Activated T-helper 9 cell treated with anti-CD3 and anti-CD28 coated beads, Interleukin-2, amount 50 U/mL, for 16 hours (primary cell): ENCODE results near the gene ERC2.

Experiments
- DNase-seq: peaks from one replicate; pipeline ENCODE4 v3.0.0-alpha.2; 2020; ENCODE audit warnings: low read depth

ERC2 gene

DNA sequence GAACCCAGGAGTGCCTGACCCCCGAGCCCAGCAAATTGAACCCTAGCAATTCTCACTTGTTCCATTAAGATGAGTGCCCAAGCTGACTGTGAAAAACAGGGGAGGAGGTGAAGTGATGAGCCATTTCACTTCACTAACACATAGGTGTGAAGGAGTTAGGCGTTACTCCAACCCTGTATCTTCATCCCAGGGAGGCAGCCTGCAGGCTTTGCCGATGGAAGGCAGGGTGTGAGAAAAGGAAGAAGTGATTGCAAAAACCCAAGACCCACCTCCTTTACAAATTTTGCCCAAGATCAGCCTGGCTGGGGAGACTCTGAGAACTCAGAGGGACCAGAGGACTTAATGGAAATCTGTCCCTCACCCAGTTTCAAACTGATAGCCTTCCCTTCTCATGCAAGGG, 851.5 kb downstream of the ERC2 start:
- DNase-seq = no peak

DNA sequence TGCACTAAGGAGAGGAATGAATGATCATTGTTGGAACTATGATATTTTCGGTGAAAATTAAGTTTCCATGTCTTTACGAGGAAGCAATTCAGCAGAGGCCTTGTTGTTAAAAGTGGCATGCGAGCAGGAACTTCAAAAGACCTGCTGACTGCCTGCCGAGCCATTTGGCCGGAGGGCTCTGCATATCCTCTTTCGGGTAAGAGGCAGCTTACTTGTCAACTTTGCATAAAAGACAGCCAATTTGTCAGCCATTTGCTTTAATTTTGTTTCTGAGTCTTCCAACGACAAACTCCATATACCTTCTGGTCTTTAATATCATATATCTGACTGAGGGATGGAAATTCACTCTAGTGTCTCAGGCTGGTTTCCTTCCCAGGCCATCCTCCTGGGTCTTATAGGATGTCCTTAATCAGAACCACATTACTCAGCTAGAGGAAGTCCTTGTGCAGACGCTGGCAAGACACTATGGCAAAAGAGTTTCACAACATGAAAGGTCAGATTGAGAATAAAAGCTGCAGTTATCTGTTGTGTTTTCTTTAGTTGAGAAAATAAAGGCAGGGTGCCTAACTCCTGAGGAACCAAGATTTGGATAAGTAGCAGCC, 852.5 kb downstream of the ERC2 start:
- no peak for DNase-seq

DNA sequence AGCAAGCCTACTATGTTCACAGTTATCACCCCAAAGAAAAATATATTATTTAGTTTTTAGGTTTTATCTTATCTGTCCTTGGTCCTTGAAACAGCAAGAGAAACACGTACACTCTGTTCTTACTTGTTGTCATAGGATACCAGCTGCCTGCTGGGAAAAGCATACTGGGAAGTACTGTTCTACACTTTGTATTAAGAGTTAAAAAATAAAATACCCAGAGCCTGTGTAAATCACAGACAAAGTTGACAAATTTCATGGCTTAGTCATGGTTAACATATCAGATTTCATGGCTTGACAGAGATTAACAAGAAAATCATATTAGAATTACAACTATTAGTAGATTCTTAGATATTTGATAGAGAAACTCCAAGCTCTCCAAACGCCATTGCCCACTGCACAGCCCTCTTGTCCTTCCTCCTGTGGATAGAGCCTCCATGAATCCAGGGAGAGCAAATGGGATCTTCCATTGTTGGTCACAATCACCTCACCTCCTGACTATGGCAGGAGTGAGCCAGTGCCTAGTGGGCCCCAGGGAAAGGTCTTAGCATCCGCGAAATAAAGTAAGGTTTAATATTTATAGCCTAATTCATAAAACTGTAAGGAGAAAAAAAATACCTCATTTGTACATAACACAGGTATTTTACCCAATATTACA, 853.1 kb downstream of the ERC2 start:
- no peak for DNase-seq

DNA sequence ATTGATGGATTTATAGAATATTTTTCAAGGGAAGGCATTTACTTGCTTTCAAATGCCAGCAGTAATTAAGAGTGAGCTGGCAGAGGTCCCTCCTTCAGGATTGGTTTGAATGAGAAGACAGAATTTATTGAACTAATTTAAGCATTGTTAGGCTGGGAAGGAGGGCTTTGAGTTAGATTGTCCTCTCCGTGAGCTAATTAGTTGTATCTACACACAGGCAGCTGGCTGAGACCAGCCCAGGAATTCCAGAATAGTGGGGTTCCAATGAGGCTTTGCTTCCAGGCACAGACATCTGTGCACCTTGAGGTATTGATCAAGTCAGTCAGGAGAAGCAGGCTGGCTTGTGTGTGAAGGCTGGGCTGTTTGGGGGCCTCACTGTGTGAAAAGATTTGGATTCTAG, 857.1 kb downstream of the ERC2 start:
- no peak for DNase-seq

GRCh38 chr3:55609230-55609827, 858.9 kb downstream of the ERC2 start:
- no peak for DNase-seq

- DNase-seq = no peak
These were observed 859.8 kb downstream of the ERC2 start for GRCh38 chr3:55608301-55608937.

- DNase-seq = no peak
These were observed 860.4 kb downstream of the ERC2 start for GRCh38 chr3:55607844-55608243.

GRCh38 chr3:55607175-55607574, 861.1 kb downstream of the ERC2 start:
- no peak for DNase-seq

- no peak for DNase-seq
These were observed 862.6 kb downstream of the ERC2 start for GRCh38 chr3:55605443-55606236.

GRCh38 chr3:55604846-55605245, 863.4 kb downstream of the ERC2 start:
- no peak for DNase-seq

DNA sequence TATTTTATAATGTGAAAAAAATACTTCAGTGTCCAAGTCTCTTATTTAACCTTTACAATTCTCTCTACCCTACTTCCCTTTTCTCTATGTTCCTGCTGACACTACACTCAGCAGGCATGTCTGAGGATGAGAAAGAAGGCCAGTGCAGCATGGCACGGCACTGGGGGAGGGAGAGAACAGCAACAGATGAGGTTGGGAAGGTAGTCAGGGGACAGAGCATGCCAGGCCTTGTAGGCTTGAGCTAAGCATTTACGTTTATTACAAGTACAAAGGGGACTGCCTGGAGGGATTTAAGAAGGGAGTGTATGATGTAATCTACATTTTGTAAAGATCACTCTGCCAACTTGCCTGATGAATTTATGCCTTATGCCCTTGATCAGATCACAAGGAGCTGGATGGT, 863.9 kb downstream of the ERC2 start:
- DNase-seq = no peak

GRCh38 chr3:55601366-55602080, 866.7 kb downstream of the ERC2 start:
- no peak for DNase-seq

- DNase-seq = no peak
These were observed 870.0 kb downstream of the ERC2 start for GRCh38 chr3:55598224-55598623.

GRCh38 chr3:55597641-55598040, 870.6 kb downstream of the ERC2 start:
- DNase-seq = no peak

DNA sequence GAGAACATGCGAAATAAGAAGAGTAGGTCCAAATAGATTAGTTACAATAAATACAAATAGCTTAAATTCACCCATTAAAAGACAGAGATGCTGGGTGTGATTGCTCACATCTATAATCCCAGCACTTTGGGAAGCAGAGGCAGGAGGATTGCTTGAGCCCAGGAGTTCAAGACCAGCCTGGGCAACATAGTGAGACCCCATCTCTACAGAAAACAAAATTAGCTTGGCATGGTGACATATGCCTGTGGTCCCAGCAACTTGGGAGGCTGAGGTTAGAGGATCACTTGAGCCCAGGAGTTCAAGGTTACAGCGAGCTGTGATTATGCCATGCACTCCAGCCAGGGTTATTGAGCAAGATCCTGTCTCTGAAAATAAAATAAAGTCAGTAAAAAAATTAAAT, 872.1 kb downstream of the ERC2 start:
- no peak for DNase-seq

DNA sequence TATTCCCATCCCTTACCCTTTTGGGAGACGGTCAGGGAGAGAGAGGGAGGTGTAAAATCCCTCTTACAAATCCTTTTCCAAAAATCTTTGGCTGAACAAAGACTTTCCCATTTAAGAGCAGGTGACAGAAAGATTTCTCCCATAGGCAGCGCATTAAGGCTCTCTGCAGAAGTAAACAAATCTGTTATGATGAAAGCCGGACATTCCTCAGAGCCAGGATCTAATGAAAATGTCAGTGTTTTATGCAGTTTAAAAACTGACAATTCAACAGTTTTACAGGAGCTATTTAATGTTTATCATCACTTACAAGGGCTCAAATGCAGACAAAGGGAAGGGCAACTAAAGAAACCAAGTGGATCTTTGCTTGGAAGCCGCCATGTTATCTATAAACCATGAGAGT, 872.8 kb downstream of the ERC2 start:
- DNase-seq = no peak

GRCh38 chr3:55592572-55592971, 875.7 kb downstream of the ERC2 start:
- DNase-seq = no peak

- no peak for DNase-seq
These were observed 876.4 kb downstream of the ERC2 start for GRCh38 chr3:55591888-55592287.

- DNase-seq = no peak
These were observed 880.0 kb downstream of the ERC2 start for GRCh38 chr3:55588146-55588765.

GRCh38 chr3:55585856-55586255, 882.4 kb downstream of the ERC2 start:
- DNase-seq = no peak

DNA sequence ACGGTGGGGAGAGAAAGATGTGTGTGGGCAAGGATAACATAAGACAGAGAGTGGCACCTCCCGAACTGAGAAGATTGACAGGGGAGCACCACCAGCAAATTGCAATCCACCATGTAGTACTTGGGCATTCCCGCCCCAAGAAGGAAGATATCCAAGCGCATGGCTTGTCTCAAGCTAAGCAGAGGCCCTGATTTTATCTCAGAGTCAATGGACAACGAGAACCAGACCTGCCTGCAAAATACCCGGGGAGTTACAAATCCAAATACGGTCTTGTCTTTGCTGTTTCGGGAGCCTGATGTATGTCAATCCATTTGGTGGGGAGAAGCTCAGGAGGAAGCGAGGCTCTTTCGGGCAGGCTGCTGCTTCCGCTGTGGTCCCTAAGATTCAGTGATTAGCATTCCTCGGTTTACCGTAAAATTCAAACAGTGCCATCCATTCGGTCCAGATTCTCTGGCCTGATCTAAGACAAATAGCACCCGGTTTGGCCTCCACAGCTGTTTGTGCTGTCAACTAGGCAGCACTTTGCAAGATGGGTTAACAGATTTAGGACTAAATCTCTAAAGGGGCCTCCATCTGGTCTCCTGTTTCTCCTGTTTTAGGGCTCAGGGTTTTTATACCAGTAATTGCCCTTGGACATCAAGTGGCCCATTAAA, 883.4 kb downstream of the ERC2 start:
- DNase-seq = no peak
